HG03342 (cell line): ENCODE measurements around the gene NALCN.

ENCODE experiments used
- ATAC-seq: cut with Tn5 transposase; IDR thresholded peaks from one replicate; pipeline ENCODE4 v1.9.1; 2021; ENCODE audit warnings: mild to moderate bottlenecking, moderate library complexity; ENCODE audit not compliant: unreplicated experiment

The NALCN gene

GRCh38 chr13:101416181-101417042, at the start of gene NALCN:
NALCN (minus strand) TSS chr13:101416508; CDS start chr13:101399126, 17,382 bp downstream.
- ATAC-seq: no peak

- ATAC-seq: no peak
These were observed 49.6 kb upstream of the NALCN start for GRCh38 chr13:101465877-101466276.

- ATAC-seq: no peak
These were observed 40.9 kb upstream of the NALCN start for GRCh38 chr13:101457176-101457575.

- ATAC-seq: no peak
These were observed 39.6 kb upstream of the NALCN start for GRCh38 chr13:101455863-101456262.

GRCh38 chr13:101454767-101455166, 38.5 kb upstream of the NALCN start:
- no peak for ATAC-seq

- no peak for ATAC-seq
These were observed 37.5 kb upstream of the NALCN start for GRCh38 chr13:101453784-101454201.

- ATAC-seq: peak; percentile 59
These were observed 36.5 kb upstream of the NALCN start, which contains the start of gene ITGBL1 for GRCh38 chr13:101452519-101453485. ITGBL1 (plus strand) TSS chr13:101452675; CDS start chr13:101452834, 159 bp downstream.

GRCh38 chr13:101451641-101452040, 35.3 kb upstream of the NALCN start:
- no peak for ATAC-seq

GRCh38 chr13:101450749-101451130, 34.4 kb upstream of the NALCN start:
- no peak for ATAC-seq

GRCh38 chr13:101449790-101450748, 33.8 kb upstream of the NALCN start:
- ATAC-seq: no peak

GRCh38 chr13:101447852-101448251, 31.5 kb upstream of the NALCN start:
- no peak for ATAC-seq

GRCh38 chr13:101434486-101434885, 18.2 kb upstream of the NALCN start:
- ATAC-seq: no peak

GRCh38 chr13:101433895-101434294, 17.6 kb upstream of the NALCN start:
- no peak for ATAC-seq

GRCh38 chr13:101429733-101430132, 13.4 kb upstream of the NALCN start:
- ATAC-seq: no peak

GRCh38 chr13:101425623-101426022, 9.3 kb upstream of the NALCN start:
- no peak for ATAC-seq

- no peak for ATAC-seq
These were observed 8.8 kb upstream of the NALCN start for GRCh38 chr13:101425156-101425471.

GRCh38 chr13:101424381-101425155, 8.3 kb upstream of the NALCN start:
- ATAC-seq: no peak

GRCh38 chr13:101423872-101424271, 7.6 kb upstream of the NALCN start:
- no peak for ATAC-seq

GRCh38 chr13:101417501-101417900, 1.2 kb upstream of the NALCN start:
- no peak for ATAC-seq

GRCh38 chr13:101417043-101417406, 717 bp upstream of the NALCN start:
- no peak for ATAC-seq
